SK-N-MC (cell line): ENCODE measurements around the gene SDK2.

ENCODE experiments used
- DNase-seq: peaks from one replicate; pipeline ENCODE4 v3.0.0-alpha.2; 2011; ENCODE audit warnings: low read depth, low spot score
- H3K27ac ChIP-seq: fragments of 200-600 bp; sonication (generic); 2 replicates; pipeline ENCODE4 v1.5.1; 2016; ENCODE audit warnings: mixed run types
- H3K36me3 ChIP-seq: fragments of 200-600 bp; sonication (generic); 2 replicates; pipeline ENCODE4 v1.6.1; 2017; ENCODE audit warnings: antibody characterized with exemption, low read length, mixed read lengths; ENCODE audit not compliant: insufficient read depth
- H3K4me3 ChIP-seq: fragments of 200-600 bp; sonication (generic); 2 replicates; pipeline ENCODE4 v1.5.1; 2016
- H3K9ac ChIP-seq: fragments of 200-600 bp; sonication (generic); 2 replicates; pipeline ENCODE4 v1.8.0; 2017; ENCODE audit warnings: mixed run types, mixed read lengths; ENCODE audit not compliant: insufficient read length
- H3K9me3 ChIP-seq: fragments of 200-600 bp; sonication (generic); 2 replicates; pipeline ENCODE4 v1.6.1; 2017; ENCODE audit warnings: low read depth, mild to moderate bottlenecking, antibody characterized with exemption, low read length, moderate library complexity, mixed read lengths
- EZH2 ChIP-seq: fragments of 200-600 bp; sonication (generic); IDR thresholded peaks from one replicate; pipeline ENCODE4 v1.6.1; 2017; ENCODE audit warnings: antibody characterized with exemption
- FOXP2 ChIP-seq: optimal IDR thresholded peaks from 2 replicates; pipeline ENCODE3; 2011; ENCODE audit warnings: mild to moderate bottlenecking, moderate library complexity; ENCODE audit not compliant: insufficient read depth; ENCODE audit errors: extremely low read length, control extremely low read depth
- POLR2AphosphoS5 ChIP-seq: IDR thresholded peaks from 2 replicates; pipeline ENCODE4 v1.6.1; 2012; ENCODE audit warnings: mild to moderate bottlenecking, low read depth, low read length, borderline replicate concordance

The SDK2 gene

GRCh38 chr17:73532421-73532901 lies 111.8 kb downstream of the SDK2 start:
- no peak overlapping the region for H3K27ac ChIP-seq
- no peak overlapping the region for H3K9ac ChIP-seq
- H3K9me3 ChIP-seq, result no peaks in the 10 kb centered on the region
- TF ChIP-seq FOXP2 (no peak), POLR2AphosphoS5 (no peak), EZH2 (no peak)
- no peak overlapping the region for H3K4me3 ChIP-seq
- no peaks in the 10 kb centered on the region for H3K36me3 ChIP-seq
- no peak for DNase-seq

GRCh38 chr17:73531158-73531557 lies 113.1 kb downstream of the SDK2 start:
- no peak overlapping the region for H3K4me3 ChIP-seq
- DNase-seq, result no peak
- H3K36me3 ChIP-seq, result no peaks in the 10 kb centered on the region
- TF ChIP-seq POLR2AphosphoS5, result no peak
- no peak for TF ChIP-seq FOXP2
- no peak for TF ChIP-seq EZH2
- no peak overlapping the region for H3K9ac ChIP-seq
- H3K9me3 ChIP-seq, result no peaks in the 10 kb centered on the region
- no peak overlapping the region for H3K27ac ChIP-seq

- Histone ChIP-seq H3K9me3 (no peaks in the 10 kb centered on the region), H3K9ac (no peak overlapping the region), H3K36me3 (no peaks in the 10 kb centered on the region), H3K4me3 (no peak overlapping the region), H3K27ac (no peak overlapping the region)
- TF ChIP-seq FOXP2 (no peak), POLR2AphosphoS5 (no peak), EZH2 (no peak)
- no peak for DNase-seq
Observed at GRCh38 chr17:73528679-73529078, 115.6 kb downstream of the SDK2 start.

GRCh38 chr17:73526952-73527351 lies 117.3 kb downstream of the SDK2 start:
- DNase-seq, result no peak
- H3K9me3 ChIP-seq, result no peaks in the 10 kb centered on the region
- no peak for TF ChIP-seq EZH2
- no peak for TF ChIP-seq POLR2AphosphoS5
- no peak for TF ChIP-seq FOXP2

GRCh38 chr17:73524941-73525679 lies 119.1 kb downstream of the SDK2 start:
- Histone ChIP-seq H3K27ac (no peak overlapping the region), H3K9ac (no peak overlapping the region), H3K9me3 (no peaks in the 10 kb centered on the region), H3K36me3 (no peaks in the 10 kb centered on the region), H3K4me3 (no peak overlapping the region)
- DNase-seq, result no peak
- TF ChIP-seq FOXP2 (no peak), EZH2 (no peak), POLR2AphosphoS5 (no peak)

More at GRCh38 chr17:73526952-73527351, 117.3 kb downstream of the SDK2 start:
- Histone ChIP-seq H3K4me3 (no peak overlapping the region), H3K27ac (no peak overlapping the region), H3K9ac (no peak overlapping the region), H3K36me3 (no peaks in the 10 kb centered on the region)

GRCh38 chr17:73522696-73523095 lies 121.5 kb downstream of the SDK2 start:
- no peak overlapping the region for H3K9ac ChIP-seq
- H3K9me3 ChIP-seq, result no peaks in the 10 kb centered on the region
- no peak overlapping the region for H3K27ac ChIP-seq
- H3K36me3 ChIP-seq, result no peaks in the 10 kb centered on the region
- no peak for TF ChIP-seq FOXP2
- TF ChIP-seq EZH2, result no peak
- no peak for TF ChIP-seq POLR2AphosphoS5
- no peak overlapping the region for H3K4me3 ChIP-seq
- DNase-seq, result no peak

GRCh38 chr17:73522107-73522506 lies 122.1 kb downstream of the SDK2 start:
- no peak for TF ChIP-seq FOXP2
- no peak for TF ChIP-seq EZH2
- TF ChIP-seq POLR2AphosphoS5, result no peak
- DNase-seq, result no peak
- Histone ChIP-seq H3K36me3 (no peaks in the 10 kb centered on the region), H3K9me3 (no peaks in the 10 kb centered on the region), H3K9ac (no peak overlapping the region), H3K4me3 (no peak overlapping the region), H3K27ac (no peak overlapping the region)

- DNase-seq, result no peak
- no peak for TF ChIP-seq FOXP2
- TF ChIP-seq POLR2AphosphoS5, result no peak
- no peak for TF ChIP-seq EZH2
- Histone ChIP-seq H3K36me3 (no peaks in the 10 kb centered on the region), H3K9me3 (no peaks in the 10 kb centered on the region), H3K4me3 (no peak overlapping the region), H3K9ac (no peak overlapping the region), H3K27ac (no peak overlapping the region)
Observed at GRCh38 chr17:73521376-73521775, 122.9 kb downstream of the SDK2 start.

GRCh38 chr17:73520369-73520761 lies 123.9 kb downstream of the SDK2 start:
- no peak for TF ChIP-seq FOXP2
- no peak for TF ChIP-seq EZH2
- TF ChIP-seq POLR2AphosphoS5, result no peak
- Histone ChIP-seq H3K4me3 (no peak overlapping the region), H3K9me3 (no peaks in the 10 kb centered on the region), H3K36me3 (no peaks in the 10 kb centered on the region), H3K9ac (no peak overlapping the region), H3K27ac (no peak overlapping the region)
- DNase-seq, result no peak
